ENCODE results near the gene KCNMA1.

KCNMA1 gene

DNA sequence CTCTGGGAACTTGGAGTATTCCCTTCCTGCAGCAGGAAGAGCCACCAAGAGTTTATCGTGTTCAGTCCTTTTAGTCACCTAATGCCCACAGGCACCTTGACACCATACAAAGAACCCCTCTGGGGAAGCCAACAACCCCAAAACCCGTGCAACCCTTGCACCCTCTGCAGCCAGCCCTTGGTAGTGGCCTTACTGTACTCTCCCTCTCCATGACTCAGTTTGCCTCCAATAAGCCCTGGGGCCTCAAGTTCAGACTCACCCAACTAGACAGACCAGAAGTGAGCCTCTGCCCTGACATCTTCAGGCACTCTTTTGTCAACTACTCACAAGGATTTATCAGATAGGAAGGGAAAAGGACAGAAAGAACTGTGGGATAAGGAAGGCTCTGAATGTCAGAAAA is 30.9 kb downstream of the KCNMA1 start:
- Histone ChIP-seq H3K4me3 (ENCODE audit: low read depth, low read length) (no peak overlapping the region), H3K9ac (no peak overlapping the region), H3K27me3 (ENCODE audit: control insufficient read depth, insufficient read depth, low read length) (no peaks in the 10 kb centered on the region), H2AFZ (no peak overlapping the region), H3K4me2 (ENCODE audit: low read length) (no peak overlapping the region), H3K79me2 (no peaks in the 10 kb centered on the region), H3K27ac (no peak overlapping the region), H3K36me3 (ENCODE audit: control insufficient read depth, insufficient read depth, low read length) (no peaks in the 10 kb centered on the region), H3K4me1 (no peaks in the 10 kb centered on the region), H3K9me3 (ENCODE audit: control insufficient read depth, low read length) (no peaks in the 10 kb centered on the region)
- TF ChIP-seq, protein P1, sequence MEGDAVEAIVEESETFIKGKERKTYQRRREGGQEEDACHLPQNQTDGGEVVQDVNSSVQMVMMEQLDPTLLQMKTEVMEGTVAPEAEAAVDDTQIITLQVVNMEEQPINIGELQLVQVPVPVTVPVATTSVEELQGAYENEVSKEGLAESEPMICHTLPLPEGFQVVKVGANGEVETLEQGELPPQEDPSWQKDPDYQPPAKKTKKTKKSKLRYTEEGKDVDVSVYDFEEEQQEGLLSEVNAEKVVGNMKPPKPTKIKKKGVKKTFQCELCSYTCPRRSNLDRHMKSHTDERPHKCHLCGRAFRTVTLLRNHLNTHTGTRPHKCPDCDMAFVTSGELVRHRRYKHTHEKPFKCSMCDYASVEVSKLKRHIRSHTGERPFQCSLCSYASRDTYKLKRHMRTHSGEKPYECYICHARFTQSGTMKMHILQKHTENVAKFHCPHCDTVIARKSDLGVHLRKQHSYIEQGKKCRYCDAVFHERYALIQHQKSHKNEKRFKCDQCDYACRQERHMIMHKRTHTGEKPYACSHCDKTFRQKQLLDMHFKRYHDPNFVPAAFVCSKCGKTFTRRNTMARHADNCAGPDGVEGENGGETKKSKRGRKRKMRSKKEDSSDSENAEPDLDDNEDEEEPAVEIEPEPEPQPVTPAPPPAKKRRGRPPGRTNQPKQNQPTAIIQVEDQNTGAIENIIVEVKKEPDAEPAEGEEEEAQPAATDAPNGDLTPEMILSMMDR (IDR thresholded peaks at IDR 0.05): no peak

DNA sequence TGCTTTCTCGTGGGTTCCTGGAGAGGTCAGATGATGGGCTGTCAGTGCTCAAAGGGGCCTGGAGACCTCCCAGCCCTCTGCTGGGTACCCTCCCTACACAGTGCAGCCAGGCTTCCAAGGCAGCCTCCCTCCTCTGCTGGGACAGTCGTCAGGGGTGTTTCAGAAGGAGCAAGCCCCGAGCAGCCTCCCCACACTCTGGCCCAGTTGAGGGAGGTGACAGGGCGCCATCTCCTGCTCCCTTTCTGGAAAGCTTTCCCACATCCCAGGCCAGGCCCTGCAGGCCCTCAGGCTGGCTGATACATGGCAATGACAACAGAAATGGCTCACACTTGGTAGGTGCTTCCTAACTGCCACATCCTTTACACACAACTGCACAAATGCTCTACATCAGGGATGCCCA is 32.1 kb downstream of the KCNMA1 start:
- H2AFZ ChIP-seq: no peak overlapping the region
- no peak overlapping the region for H3K9ac ChIP-seq
- H3K36me3 ChIP-seq (ENCODE audit: control insufficient read depth, insufficient read depth, low read length): no peaks in the 10 kb centered on the region
- no peaks in the 10 kb centered on the region for H3K27me3 ChIP-seq (ENCODE audit: control insufficient read depth, insufficient read depth, low read length)
- no peak overlapping the region for H3K4me3 ChIP-seq (ENCODE audit: low read depth, low read length)
- H3K9me3 ChIP-seq (ENCODE audit: control insufficient read depth, low read length): no peaks in the 10 kb centered on the region
- no peaks in the 10 kb centered on the region for H3K79me2 ChIP-seq
- H3K4me1 ChIP-seq: no peaks in the 10 kb centered on the region
- H3K27ac ChIP-seq: no peak overlapping the region
- TF ChIP-seq, protein P1 (IDR thresholded peaks at IDR 0.05): no peak
- no peak overlapping the region for H3K4me2 ChIP-seq (ENCODE audit: low read length)

DNA sequence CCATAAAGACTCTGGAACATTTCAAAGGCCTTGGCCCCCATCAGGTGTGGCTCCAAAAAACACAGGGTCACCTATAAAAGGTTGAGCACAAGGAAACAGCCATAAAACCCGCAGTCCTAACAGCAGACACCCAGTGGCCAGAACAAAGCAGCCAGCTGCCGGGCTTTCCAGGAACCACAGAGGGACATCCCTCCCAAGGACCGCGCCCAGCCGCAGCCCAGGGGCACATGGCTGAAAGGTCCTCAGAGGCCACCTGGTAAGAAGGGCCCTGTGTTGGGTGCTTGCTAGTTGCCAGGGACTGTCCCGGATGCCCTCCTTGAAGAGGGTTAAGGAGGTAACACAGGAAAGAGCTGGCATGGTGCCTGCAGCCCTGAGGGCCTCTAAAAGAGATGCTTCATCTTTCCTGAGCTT is 32.7 kb downstream of the KCNMA1 start:
- Histone ChIP-seq H3K9me3 (ENCODE audit: control insufficient read depth, low read length) (no peaks in the 10 kb centered on the region), H3K27me3 (ENCODE audit: control insufficient read depth, insufficient read depth, low read length) (no peaks in the 10 kb centered on the region), H3K9ac (no peak overlapping the region), H3K4me3 (ENCODE audit: low read depth, low read length) (no peak overlapping the region), H3K27ac (no peak overlapping the region), H2AFZ (no peak overlapping the region), H3K4me1 (no peaks in the 10 kb centered on the region), H3K79me2 (no peaks in the 10 kb centered on the region), H3K4me2 (ENCODE audit: low read length) (no peak overlapping the region), H3K36me3 (ENCODE audit: control insufficient read depth, insufficient read depth, low read length) (no peaks in the 10 kb centered on the region)
- TF ChIP-seq, protein P1 (IDR thresholded peaks at IDR 0.05): no peak

DNA sequence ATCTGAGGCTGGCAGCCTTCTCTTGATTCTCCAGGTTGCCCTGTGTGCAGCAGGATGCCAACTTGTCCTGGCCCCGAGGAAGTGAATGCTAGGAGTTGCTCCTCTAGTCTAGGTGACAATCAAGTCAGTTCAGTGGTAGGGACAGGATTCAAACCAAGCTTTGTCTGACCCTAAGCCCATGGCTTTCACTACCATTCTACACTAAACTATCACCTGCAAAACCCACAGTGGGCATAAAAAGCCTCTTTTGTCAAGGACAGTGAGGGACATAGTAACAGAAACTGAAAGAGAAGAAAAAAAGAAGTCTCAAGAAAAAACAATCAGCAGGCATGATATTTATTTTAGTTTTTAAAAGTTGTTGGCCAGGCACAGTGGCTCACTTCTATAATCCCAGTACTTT is 33.5 kb downstream of the KCNMA1 start:
- Histone ChIP-seq H3K27ac (no peak overlapping the region), H3K4me2 (ENCODE audit: low read length) (no peak overlapping the region), H3K9me3 (ENCODE audit: control insufficient read depth, low read length) (no peaks in the 10 kb centered on the region), H3K9ac (no peak overlapping the region), H3K4me3 (ENCODE audit: low read depth, low read length) (no peak overlapping the region), H3K27me3 (ENCODE audit: control insufficient read depth, insufficient read depth, low read length) (no peaks in the 10 kb centered on the region), H2AFZ (no peak overlapping the region), H3K4me1 (no peaks in the 10 kb centered on the region), H3K79me2 (no peaks in the 10 kb centered on the region), H3K36me3 (ENCODE audit: control insufficient read depth, insufficient read depth, low read length) (no peaks in the 10 kb centered on the region)
- TF ChIP-seq, protein P1 (IDR thresholded peaks at IDR 0.05): no peak

DNA sequence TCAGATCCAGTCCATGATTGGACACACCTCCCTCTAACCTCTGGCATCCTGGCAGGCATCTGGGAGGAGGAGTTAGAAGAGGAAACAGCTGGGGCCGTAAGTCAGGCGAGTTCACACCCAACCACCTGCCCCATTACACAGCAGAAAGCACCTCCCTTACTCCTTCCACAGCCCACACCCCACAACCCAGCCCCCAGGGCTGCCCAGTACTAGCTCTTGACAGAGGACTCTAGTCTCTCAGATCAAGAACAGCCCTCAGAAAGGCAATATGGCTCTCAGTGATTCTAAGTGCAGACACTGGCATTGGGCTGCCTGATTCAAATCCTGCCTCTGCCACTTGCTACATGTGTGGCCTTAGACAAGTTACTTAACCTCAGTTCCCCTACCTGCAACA is 34.1 kb downstream of the KCNMA1 start:
- Histone ChIP-seq H3K4me1 (no peaks in the 10 kb centered on the region), H3K79me2 (no peaks in the 10 kb centered on the region), H3K4me2 (ENCODE audit: low read length) (no peak overlapping the region), H3K9ac (no peak overlapping the region), H3K4me3 (ENCODE audit: low read depth, low read length) (no peak overlapping the region), H3K27me3 (ENCODE audit: control insufficient read depth, insufficient read depth, low read length) (no peaks in the 10 kb centered on the region), H2AFZ (no peak overlapping the region), H3K36me3 (ENCODE audit: control insufficient read depth, insufficient read depth, low read length) (no peaks in the 10 kb centered on the region), H3K27ac (no peak overlapping the region), H3K9me3 (ENCODE audit: control insufficient read depth, low read length) (no peaks in the 10 kb centered on the region)
- TF ChIP-seq, protein P1 (IDR thresholded peaks at IDR 0.05): no peak

Data from parathyroid adenoma (tissue), 2 donors.